Bone marrow (tissue), 2 donors: ENCODE data around the gene KRT14.
"Not testable (repeated sequence)": the region's sequence is repeated elsewhere in the genome, so short reads cannot be mapped to it uniquely, and the experiment has no call there.

ENCODE experiments used
- DNase-seq, 2 donors: peaks; one replicate each; lab custom pipeline; 2025; lab: John Stamatoyannopoulos, UW

The KRT14 gene

DNA sequence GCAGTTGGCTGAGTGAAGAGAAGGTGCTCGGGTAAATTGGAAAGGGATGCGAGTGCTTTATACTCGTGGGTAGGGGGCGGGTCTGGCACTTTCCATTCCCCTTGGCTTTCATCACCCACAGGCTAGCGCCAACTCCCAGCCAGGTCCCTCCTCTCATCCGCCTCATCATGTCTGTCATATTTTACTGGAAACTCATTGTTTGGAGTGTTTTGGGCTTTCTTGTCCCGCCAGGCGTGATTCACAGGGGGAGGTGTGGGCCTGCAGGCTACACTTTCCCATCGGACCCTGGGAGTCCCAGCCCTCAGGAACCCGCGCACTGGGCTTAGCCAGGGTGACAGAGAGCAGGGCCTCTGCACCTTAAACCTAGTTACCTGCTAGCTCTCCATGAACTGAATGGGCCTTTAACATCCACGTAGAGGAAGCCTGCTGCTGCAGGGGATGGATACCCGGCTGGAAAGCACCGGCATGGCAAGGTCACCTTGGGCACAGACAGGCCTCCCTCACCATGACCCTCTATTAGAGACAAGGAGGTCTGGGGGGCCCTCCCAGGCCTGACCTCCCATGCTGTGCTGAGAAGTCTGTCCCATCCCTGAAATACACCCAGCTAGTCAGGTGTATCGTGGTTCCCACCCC is at the start of gene KRT14:
TSS of gene KRT14 (minus strand) at position 33 of the 633 bp plus-strand sequence. CDS start 61 bp downstream, outside the sequence.
- no peak for DNase-seq

DNA sequence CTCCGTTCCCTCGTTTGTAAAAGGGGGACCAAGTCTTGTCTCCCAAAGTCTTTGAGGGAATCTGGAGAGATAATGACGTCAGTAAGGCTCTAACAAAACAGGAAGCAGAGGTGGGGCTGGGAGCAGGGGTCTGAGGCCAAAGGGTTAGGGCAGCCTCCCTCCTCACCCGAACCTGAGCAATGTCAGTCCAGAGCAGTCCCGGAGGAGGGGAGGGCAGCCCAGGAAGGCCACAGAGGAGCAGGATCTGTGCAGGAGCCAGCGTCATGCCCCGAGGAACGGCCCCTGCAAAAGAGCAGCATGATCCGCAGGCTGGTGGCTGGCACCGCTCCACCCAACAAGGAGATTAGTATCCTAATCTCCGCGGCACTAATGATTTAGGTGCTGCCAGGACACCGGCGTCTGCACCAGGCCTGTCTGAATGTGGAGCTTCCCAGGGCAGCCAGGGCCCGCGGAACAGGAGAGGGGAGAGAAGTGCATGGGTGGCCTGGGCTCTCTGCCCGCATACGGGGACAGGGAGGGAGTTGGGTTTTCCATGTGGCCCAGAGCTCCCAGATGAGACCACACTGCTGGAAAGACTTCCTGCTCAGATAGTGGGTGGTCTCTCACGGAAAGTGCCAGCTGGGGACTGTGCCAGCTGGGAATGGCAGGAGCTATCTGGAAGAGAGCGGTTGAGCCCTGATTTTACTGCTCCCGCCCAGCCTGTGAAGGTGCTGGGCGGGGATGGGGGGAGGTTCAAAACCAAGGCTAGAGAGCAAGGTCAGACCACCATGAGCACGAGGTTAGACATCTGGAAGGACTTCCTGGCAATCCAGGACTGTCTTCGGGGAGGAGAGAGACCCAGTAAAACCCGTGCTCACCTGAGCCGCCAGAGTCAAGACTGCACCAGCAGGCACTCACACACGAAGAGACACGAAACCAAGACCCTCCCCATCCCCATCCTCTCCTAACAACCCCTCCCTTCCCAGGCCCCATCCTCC is 48.7 kb upstream of the KRT14 start:
- no peak for DNase-seq

DNA sequence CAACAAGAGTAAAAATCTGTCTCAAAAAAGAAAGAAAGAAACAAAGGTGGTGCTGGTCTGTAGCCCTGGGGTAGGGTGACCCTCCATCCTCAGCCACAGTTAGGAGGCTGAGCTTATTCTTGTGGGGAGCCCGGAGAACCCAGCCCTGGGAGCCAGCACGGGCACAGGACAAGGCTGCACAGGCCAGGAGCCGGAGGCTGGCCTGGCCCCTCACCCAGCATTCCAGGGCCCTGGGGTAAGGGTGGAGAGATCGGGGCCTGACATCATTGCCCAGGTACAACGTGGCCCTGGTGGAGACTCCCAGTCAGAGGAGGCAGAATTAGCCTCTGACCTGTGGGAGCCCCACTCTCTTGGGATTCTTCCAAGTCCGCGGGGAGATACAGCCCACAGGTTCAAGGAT is 47.9 kb upstream of the KRT14 start:
- no peak for DNase-seq

DNA sequence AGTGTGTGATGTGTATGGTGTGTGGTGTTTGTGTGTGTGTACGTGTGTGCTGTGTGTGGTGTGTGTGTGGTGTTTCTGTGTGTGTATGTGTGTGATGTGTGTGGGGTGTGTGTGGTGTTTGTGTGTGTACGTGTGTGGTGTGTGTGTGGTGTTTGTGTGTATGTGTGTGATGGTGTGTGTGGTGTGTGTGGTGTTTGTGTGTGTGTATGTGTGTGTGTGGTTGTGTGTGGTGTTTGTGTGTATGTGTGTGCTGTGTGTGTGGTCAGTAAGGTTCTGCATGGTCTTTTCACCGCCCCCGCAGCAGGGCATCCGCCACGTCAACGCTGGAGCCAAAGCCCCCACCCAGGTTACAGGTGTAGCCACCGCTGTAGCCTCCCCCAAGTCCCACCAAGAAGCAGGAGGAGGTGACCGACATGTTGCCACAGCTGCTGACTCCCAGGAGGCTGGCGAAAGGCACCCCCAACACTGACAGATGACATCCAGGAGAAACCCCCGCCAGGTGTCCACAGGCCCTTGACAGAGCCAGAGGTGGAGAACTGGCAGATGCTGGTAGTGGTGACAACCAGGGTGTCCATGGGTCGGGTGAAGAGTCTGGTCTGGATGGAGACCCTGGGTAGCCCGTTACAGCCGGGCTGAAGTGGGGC is 47.0 kb upstream of the KRT14 start:
- DNase-seq, result no peak

DNA sequence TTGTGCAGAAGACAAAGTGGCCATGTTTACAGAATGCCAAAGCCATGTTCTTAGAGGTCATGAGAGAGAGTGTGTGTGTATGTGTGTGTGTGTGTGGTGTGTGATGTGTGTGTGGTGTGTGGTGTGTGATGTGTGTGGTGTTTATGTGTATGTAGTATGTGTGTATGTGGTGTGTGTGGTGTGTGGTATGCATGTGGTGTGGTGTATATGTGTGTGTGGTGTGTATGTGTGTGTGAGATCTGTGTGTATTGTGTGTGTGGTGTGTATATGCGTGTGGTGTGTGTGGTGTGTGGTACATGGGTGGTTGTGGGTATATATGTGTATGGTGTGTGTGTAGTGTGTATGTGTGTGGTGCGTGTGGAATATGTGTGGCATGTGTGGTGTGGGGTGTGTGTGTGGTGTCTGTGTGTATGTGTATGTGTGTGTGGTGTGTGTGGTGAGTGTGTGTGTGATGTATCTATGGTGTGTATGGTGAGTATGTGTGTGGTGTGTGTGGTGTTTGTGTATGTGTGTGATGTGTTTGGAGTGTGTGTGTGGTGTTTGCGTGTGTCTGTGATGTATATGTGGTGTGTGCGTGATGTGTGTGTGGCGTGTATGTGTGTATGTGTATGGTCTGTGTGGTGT is 45.9 kb upstream of the KRT14 start:
- no peak for DNase-seq

DNA sequence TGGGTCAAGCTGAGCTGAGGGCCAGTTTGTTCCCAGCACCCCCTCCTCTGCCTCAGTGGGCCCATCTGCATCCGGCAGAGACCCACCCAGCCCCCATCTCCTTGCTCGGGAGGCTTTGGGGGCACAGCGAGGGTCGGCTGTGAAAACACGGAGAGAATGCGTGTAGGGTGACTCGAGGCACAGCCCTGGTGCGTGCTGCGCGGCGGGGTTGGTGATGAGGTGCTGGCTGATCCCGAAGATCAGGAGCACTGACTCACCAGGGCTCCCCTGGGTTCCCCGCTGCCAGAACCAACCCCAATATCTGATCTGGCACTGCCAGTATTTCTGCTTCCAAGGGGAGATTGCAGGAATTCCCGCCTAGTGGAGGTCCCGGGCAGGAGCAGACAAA is 45.2 kb upstream of the KRT14 start:
- no peak for DNase-seq

DNA sequence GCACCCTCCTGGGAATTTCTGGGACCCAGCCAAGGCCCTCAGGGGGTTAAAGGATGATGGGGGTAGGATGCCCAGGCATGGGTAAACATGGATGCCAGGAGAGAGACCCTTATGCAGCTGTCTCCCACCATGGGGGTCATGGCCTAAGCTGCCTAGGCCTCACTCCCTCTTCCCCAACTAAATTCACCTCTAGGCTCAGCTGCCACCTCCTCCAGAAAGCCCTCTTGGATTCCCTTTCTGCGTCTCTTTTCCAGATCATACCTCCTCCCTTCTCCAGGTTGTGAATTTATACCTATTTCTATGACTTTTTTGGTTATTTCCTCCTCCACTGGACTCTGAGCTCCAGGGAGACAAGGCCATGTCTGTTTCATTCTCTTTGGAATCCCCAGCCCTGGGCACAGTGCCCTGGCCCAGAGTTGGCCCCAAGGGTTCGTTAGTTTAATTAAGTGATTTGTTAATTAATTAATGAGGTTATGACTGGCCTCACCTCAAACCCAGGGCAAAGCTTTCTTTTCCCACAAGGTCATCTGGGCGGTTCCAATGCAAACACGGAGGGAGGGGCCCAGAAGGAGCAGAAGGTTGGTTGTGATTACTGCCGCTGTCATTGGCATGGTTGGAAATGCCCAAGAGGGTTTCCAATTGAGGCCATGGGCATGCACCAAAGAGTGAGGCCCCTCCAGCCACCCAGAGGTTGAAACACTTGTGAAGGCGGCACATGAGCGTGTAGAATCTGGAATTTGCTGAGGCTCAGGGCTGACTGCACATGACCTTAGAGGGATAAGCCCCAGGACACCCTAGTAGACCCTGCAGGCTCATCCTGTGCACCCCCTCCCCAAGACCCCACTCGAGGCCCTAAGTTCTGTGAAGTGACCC is 44.6 kb upstream of the KRT14 start:
- DNase-seq, result no peak

DNA sequence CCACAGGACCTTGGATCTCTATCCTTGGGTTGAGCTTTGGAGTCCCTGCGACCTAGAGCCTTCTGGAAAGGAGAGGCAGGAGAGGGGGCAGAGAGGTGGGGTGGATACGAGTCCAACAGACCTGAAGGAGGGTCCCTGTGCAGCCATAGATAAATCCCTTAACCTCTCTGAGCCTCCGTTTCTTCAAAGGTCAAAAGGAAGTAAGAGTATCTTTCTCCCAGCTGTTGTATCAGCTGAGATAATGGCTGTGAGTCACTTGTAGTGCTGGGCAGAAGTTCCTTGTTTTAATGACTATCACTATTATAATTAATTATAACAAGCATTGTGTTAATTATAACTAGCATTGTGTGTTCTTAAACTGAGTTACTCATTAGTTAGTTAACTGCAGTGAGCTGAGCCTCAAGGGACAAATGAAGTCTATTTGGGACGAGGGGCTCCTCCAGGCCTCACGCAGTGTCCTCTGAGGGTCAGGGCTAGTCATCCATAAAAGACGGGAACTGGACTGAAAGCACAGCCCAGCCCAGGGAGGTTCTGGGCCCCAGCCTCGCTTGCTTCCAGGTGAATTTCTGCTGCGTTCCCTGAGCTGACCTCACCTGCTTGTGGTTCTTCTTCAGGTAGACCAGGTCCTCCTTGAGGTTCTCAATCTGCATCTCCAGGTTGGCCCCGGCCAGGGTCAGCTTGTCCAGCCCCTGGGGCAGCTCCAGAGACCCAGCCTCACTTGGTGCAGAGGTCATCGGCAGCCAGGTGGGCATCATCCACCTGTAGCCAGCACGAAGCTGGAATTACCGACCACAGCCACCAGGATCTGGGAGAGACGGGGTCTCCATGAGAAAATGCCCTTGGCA is 43.4 kb upstream of the KRT14 start:
- DNase-seq, result no peak

DNA sequence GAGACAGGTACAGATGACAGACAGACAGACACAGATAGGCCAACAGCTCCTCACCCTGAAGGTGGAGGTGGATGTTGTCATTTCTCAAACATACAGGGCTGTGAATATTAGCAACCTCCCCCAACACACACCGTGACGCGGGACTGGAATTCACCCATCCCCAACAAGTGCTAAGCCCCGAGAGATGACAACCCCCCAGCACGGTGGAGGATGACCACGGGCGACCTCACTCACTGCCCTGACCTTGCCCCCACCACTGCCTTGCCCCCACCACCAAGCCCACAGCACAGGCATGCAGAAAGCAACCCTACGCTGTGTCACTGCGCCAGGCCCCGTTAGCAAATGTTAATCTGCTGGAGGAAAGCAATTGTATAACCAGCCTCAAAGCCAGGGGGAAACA is 42.6 kb upstream of the KRT14 start:
- DNase-seq, result no peak

DNA sequence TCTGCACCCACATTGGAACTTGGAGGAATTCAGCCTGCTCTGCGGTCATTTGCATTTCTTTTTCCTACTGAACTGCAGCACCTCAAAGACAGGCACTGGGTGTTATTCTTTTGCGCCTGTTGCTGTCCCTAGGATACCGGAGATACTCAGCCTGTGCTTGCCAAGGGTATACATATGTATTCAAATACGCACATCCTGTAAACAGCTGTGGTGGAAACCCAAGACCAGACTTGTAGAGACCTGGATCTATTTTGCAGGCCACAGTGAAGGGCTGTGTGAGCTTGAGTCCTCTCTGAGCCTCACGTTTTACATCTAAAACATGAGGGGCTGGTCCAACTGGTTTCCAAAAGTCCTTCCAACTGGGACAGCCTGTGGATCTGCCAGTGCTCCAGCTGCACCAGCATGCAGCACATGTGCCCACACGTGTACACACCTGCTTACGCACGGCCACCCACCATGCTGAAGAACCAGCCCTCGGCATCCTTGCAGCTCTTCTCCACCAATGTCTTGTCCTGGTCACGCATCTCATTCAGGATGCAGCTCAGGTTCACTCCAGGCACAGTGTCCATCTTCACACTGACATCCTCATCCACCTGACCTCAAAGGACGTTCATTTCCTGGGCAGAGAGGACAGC is 42.0 kb upstream of the KRT14 start:
- not testable (repeated sequence) for DNase-seq

DNA sequence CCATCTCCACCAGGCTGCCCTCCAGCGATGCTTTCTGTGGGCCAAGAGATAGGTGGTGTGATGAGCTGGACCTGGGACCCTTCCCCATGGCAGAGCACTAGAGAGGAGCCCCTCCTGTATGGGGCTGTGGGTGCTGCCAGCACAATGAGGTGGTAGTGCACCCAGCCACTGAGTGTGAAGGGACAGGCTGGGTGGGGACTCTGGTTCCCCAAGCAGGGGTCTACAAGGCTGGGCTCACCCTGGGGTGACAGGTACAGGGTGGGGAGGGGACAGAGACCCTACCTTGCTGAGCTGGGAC is 41.3 kb upstream of the KRT14 start:
- DNase-seq, result not testable (repeated sequence)

DNA sequence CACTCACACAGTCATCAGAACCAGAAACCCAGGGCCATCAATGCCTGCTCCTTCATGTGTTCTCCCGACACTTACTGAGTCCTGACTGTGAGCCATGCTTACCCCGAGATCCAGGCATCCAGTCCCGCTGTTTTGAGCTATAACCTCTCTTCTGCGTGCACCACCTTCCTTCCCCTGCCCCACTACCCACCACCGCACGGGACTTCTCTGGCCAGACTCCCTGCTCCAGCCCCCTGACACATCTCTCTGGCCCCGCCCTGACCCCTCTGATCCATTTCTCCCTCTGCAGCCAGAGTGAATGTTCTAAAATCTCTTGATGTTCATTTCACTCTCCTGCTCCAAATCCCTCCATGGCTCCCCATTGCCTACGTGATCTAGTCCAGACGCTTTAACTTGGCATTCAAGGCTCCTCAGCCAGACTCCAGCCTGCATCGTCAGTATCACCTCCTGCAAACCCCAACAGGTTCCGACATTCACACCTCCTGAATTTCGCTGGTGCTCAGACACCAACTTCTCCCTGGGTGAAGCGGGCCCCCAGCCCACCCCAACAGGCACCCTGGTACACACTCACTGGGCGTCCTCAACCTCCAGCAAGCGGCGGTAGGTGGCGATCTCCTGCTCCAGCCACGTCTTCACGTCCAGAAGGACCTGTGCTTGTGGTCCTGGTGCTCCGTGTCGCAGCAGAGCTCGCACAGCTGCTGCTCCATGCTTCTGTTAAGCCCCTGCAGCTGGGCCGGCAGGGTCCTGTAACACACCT is 40.8 kb upstream of the KRT14 start:
- no peak for DNase-seq

DNA sequence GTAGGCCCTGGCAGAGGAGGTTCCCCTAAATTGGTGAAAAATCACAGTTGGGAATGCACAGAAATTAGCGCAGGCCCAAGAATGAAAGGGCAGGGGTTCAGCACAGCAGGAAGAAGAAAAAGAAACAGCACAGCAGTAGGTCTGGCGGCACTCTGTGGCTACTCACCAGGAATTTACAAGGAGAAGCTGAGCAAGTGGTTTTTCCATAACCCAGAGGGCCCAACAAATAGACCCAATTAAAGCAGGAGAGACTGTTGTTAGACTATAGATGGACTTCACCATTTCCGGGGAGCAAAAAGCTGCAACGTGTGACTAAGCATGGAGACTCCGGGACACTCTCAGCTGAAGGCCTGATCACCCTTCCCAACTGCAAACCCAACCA is 40.2 kb upstream of the KRT14 start:
- not testable (repeated sequence) for DNase-seq

DNA sequence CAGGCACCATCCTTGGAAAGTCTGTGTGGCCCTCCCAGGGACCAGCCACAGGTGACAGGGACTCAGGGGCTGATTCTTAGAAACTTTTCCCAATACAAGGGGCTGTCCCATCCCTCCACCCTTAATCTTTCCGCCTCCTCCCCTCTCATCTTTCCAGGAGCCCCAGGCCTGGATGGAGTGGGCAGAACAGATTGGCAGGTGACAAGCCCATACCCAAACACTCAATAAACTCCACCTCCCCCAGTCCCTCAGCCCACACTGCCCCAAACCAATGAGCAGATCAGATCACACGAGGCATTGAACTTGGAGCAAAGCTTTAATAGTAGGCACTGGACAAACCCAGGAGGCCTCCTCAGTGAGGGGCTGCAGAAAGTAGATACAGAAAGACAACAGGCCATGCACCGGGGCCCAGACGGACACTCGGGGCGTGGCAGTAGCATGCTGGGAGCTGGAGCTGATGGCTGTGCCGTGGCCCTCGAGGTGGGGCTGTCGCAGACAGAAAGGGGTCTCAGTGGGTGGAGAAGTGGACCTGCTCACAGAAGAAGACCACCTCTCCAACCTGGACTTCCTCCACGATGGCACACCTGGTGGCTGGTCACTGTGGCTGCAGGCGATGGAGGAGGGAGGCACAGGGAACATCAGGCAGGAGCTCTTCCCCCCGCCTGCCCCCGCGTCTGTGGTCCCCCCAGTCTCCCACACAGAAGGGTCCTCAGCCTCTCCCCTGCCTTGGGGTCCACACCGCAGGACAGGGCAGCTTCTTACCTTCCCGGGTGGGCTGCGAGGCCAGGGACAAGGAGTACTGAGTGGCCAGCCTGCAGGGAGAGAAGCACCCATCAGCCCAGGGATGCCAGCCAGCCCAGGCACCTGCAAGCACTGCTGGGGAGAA is 39.6 kb upstream of the KRT14 start:
- not testable (repeated sequence) for DNase-seq

DNA sequence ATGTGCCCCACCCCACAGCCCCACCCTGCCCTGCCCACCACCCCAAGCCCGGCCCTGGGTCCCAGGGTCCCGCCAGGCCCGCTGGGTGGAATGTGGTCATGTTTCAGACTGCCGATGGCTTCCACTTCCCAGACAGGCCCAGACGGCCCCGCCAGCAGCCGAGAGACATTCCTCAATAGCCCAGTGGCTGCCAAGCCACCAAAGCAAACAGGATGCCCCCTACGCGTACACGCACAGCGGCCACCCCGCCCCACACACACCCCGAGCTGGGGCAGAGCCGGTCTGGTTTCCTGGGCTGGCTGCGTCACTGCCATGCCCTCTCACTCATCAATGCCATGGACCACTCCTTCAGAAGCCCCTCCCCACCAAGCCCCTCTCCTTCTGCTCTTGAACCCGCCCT is 38.9 kb upstream of the KRT14 start:
- peak in 1 of 2 donors; percentile 32 for DNase-seq

DNA sequence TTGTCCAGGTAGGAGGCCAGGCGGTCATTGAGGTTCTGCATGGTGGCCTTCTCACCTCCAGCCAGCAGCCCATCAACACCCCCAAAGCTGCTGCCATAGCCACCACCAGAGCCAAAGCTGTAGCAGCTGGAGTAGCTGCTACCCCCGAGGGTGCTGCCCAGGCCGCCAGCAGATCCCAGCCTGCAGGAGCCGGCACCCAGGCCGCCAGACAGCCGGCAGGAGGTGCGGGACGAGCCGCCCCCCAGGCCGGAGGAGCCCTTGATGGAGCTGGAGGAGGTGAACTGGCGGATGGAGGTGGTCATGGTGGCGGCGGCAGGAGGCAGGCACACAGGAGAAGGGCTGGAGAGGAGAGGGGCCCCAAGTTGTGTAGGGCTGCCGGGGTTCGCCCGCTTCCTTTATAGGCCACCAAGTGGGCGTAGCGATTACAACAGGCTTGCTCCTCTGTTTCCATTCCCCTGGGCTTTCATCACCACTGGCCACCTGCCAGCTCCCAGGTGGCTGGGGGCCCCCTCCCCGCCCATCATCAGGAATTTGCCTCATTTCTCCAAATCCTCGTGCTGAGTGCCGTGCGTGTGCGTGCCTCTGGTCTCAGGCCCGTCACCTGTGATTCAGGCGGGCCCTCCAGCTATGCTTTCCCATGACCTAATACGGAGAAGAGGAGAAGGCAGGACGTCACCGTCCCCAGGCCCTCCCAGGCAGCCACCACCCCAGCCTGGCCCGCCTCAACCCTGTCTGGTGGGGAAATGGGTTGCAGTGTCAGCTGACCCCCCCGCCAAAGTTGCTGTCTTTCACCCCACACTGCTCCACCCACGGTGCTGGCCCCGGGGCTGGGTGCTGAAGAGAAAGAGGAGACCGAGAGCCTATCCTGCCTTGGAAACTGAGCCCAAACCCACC is 37.8 kb upstream of the KRT14 start, which contains the start of gene KRT17:
TSS of gene KRT17 (minus strand) at position 368 of the 894 bp plus-strand sequence. CDS start at position 302, 66 bp downstream.
- no peak for DNase-seq
